RKO (cell line): ENCODE results near the gene IQSEC3.

Experiments
- DNase-seq: peaks from one replicate; pipeline ENCODE4 v3.0.0-alpha.2; 2016; ENCODE audit warnings: low spot score

IQSEC3 gene

GRCh38 chr12:80681-81190, 14.2 kb downstream of the IQSEC3 start:
- no peak for DNase-seq

- no peak for DNase-seq
These were observed 16.2 kb downstream of the IQSEC3 start for GRCh38 chr12:82740-83139.

- no peak for DNase-seq
These were observed 17.5 kb downstream of the IQSEC3 start for GRCh38 chr12:84056-84455.

GRCh38 chr12:85191-85666, 18.7 kb downstream of the IQSEC3 start:
- DNase-seq = no peak

- no peak for DNase-seq
These were observed 20.7 kb downstream of the IQSEC3 start for GRCh38 chr12:87315-87714.

- DNase-seq = no peak
These were observed 21.3 kb downstream of the IQSEC3 start for GRCh38 chr12:87856-88255.

GRCh38 chr12:89653-90052, 23.1 kb downstream of the IQSEC3 start:
- no peak for DNase-seq

- DNase-seq = no peak
These were observed 24.6 kb downstream of the IQSEC3 start for GRCh38 chr12:91213-91612.

GRCh38 chr12:93266-94005, 26.9 kb downstream of the IQSEC3 start:
- no peak for DNase-seq

- no peak for DNase-seq
These were observed 30.0 kb downstream of the IQSEC3 start for GRCh38 chr12:96543-96942.

GRCh38 chr12:98924-99352, 32.4 kb downstream of the IQSEC3 start:
- DNase-seq = no peak

- DNase-seq = no peak
These were observed 33.0 kb downstream of the IQSEC3 start for GRCh38 chr12:99605-100004.

- DNase-seq = no peak
These were observed 35.7 kb downstream of the IQSEC3 start for GRCh38 chr12:101969-102878.

- no peak for DNase-seq
These were observed 36.3 kb downstream of the IQSEC3 start for GRCh38 chr12:102879-103168.

GRCh38 chr12:103169-103981, 36.8 kb downstream of the IQSEC3 start:
- DNase-seq = no peak

- DNase-seq = no peak
These were observed 38.0 kb downstream of the IQSEC3 start for GRCh38 chr12:104551-105081.

- DNase-seq = no peak
These were observed 39.1 kb downstream of the IQSEC3 start for GRCh38 chr12:105696-106095.

GRCh38 chr12:106118-106591, 39.6 kb downstream of the IQSEC3 start:
- peak; percentile 12 for DNase-seq

- no peak for DNase-seq
These were observed 42.0 kb downstream of the IQSEC3 start for GRCh38 chr12:108594-108993.

GRCh38 chr12:109446-109845, 42.9 kb downstream of the IQSEC3 start:
- no peak for DNase-seq

- DNase-seq = no peak
These were observed 43.3 kb downstream of the IQSEC3 start for GRCh38 chr12:109872-110271.
